PC-3 (cell line): Measurements from ENCODE around the gene RBP4. TPM values are rescaled to one million over a fixed set of nuclear protein-coding genes. Genes with fewer than 3 reads are reported as not detected.

Experiments
- ATAC-seq: fragments of 200-7000 bp; cut with Tn5 transposase; 2 replicates; pipeline ENCODE4 v1.9.1; 2020; ENCODE audit warnings: mild to moderate bottlenecking, moderate library complexity
- BruUV-seq: library from RNA; stranded (reverse); fragments of 400-500 nt; replicated peaks from 2 replicates; lab custom pipeline; 2021; lab: Mats Ljungman, UMichigan
- CTCF ChIA-PET: fragments of 300-600 bp; sonication (Branson Sonifier 250); formaldehyde crosslinking; loops from one replicate; lab custom pipeline; 2022; ENCODE audit warnings: antibody characterized with exemption; lab: Charles Lee
- POLR2A ChIA-PET: fragments of 300-600 bp; sonication (Branson Sonifier 250); formaldehyde crosslinking; loops from one replicate; lab custom pipeline; 2022; ENCODE audit warnings: antibody characterized with exemption; ENCODE audit not compliant: unreplicated experiment; lab: Charles Lee
- DNase-seq: peaks from one replicate; pipeline ENCODE4 v3.0.0-alpha.2; 2015
- H2AFZ ChIP-seq: fragments of 300-600 bp; sonication (generic); 2 replicates; pipeline ENCODE4 v1.6.0; 2016; ENCODE audit warnings: antibody characterized with exemption, low read length
- H3F3A ChIP-seq: fragments of 300-600 bp; sonication (generic); one replicate; pipeline ENCODE4 v1.6.0; 2017; ENCODE audit warnings: antibody characterized with exemption, low read length, control low read depth, mild to moderate bottlenecking; ENCODE audit not compliant: unreplicated experiment
- H3K27ac ChIP-seq: fragments of 300-600 bp; sonication (generic); 2 replicates; pipeline ENCODE4 v1.5.1; 2016; ENCODE audit warnings: mild to moderate bottlenecking, low read length
- H3K27me3 ChIP-seq: fragments of 300-600 bp; sonication (generic); 2 replicates; pipeline ENCODE4 v1.6.1; 2016; ENCODE audit warnings: low read length, mixed read lengths
- H3K36me3 ChIP-seq: fragments of 300-600 bp; sonication (generic); 2 replicates; pipeline ENCODE4 v1.6.1; 2016; ENCODE audit warnings: low read depth, mixed run types, low read length, mixed read lengths
- H3K4me1 ChIP-seq: fragments of 300-600 bp; sonication (generic); 2 replicates; pipeline ENCODE4 v1.5.1; 2016; ENCODE audit warnings: low read length; ENCODE audit not compliant: insufficient read depth
- H3K4me2 ChIP-seq: fragments of 300-600 bp; sonication (generic); 2 replicates; pipeline ENCODE4 v1.6.0; 2016; ENCODE audit warnings: low read length
- H3K4me3 ChIP-seq: fragments of 300-600 bp; sonication (generic); 2 replicates; pipeline ENCODE4 v1.5.1; 2016; ENCODE audit warnings: mild to moderate bottlenecking, low read length, mixed read lengths
- H3K79me2 ChIP-seq: fragments of 300-600 bp; sonication (generic); 2 replicates; pipeline ENCODE4 v1.6.1; 2017; ENCODE audit warnings: low read length, mixed read lengths
- H3K9ac ChIP-seq: fragments of 300-600 bp; sonication (generic); 2 replicates; pipeline ENCODE4 v1.6.0; 2016; ENCODE audit warnings: mild to moderate bottlenecking, low read length
- H3K9me2 ChIP-seq: fragments of 300-600 bp; sonication (generic); replicated peaks from 2 replicates; pipeline ENCODE4 v1.6.1; 2016; ENCODE audit warnings: mixed run types, low read length, mixed read lengths
- H3K9me3 ChIP-seq: fragments of 300-600 bp; sonication (generic); 2 replicates; pipeline ENCODE4 v1.6.1; 2016; ENCODE audit warnings: low read length, mixed read lengths
- H4K20me1 ChIP-seq: fragments of 300-600 bp; sonication (generic); 2 replicates; pipeline ENCODE4 v1.6.1; 2016; ENCODE audit warnings: low read length, mixed read lengths
- EZH2 ChIP-seq: fragments of 300-600 bp; sonication (generic); IDR thresholded peaks from one replicate; pipeline ENCODE4 v1.6.1; 2017; ENCODE audit warnings: antibody characterized with exemption, mild to moderate bottlenecking, low read length; ENCODE audit not compliant: unreplicated experiment
- EZH2phosphoT487 ChIP-seq: fragments of 300-600 bp; sonication (generic); IDR thresholded peaks from 2 replicates; pipeline ENCODE4 v1.6.1; 2018; ENCODE audit warnings: mild to moderate bottlenecking, antibody characterized with exemption, low read length, borderline replicate concordance
- intact Hi-C: fragments of 100-400 bp; cut with micrococcal nuclease; formaldehyde crosslinking; loops from 2 replicates; pipeline ENCODE4 v1.9.0; 2023
- total RNA-seq: library from RNA; depleted of rRNA; stranded (reverse); fragments of >200 nt; gene quantifications from 2 replicates; pipeline ENCODE4 v1.2.3, GENCODE V29; 2014
- TF ChIP-seq, protein P1 (sequence below): fragments of 300-600 bp; sonication (generic); conservative IDR thresholded peaks from 2 replicates; pipeline ENCODE4 v1.5.1; 2017; ENCODE audit warnings: antibody characterized with exemption, low read depth, mild to moderate bottlenecking, low read length

RBP4 gene
- total RNA-seq, 1 experiment from 2014 or later: 8.5 TPM

DNA sequence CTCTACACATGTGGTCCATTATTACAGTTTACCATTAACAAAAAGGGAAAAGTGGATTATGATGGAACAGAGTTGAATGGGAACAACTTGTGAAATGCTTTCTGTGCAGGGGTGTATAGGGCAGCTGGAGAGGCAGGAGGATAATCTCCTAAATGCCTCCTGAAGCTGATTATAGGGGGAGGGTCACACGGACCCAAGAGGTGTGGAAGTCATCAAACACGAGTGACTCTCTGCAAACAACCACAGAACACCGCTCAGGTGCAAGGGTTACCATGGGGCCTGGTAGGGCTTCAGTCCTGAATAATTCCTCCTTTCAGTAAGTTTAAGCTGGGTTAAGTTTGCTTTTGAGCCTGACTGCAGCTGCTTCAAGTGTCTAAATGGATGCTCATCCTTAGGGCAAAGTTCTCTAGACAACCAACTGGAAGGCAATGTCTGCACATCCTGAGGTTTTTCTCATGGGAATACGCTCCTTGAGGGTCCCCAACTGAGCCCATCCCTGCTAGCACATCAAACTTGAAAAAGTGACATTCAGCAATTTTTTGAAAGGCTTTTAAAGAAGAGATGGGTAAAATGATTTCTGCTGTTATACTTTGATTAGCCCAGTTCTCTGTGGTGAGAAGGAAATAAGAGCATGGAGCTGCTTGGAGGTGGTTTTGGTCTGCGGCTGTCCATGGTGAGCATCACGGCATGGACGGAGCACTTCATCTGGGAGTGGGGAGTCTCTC, 13.2 kb upstream of the RBP4 start:
- Histone ChIP-seq H3K36me3 (no peaks in the 10 kb centered on the region), H3K9me2 (no peaks in the 10 kb centered on the region), H4K20me1 (no peaks in the 10 kb centered on the region), H3K9ac (no peak overlapping the region), H3K4me2 (no peak overlapping the region), H3K4me1 (no peaks in the 10 kb centered on the region), H3K79me2 (no peaks in the 10 kb centered on the region), H3K27me3 (no peaks in the 10 kb centered on the region), H3K4me3 (no peak overlapping the region), H3K9me3 (no peaks in the 10 kb centered on the region), H2AFZ (no peak overlapping the region), H3F3A (no peaks in the 10 kb centered on the region), H3K27ac (no peak overlapping the region)
- TF ChIP-seq EZH2 (no peak), EZH2phosphoT487 (no peak)
- TF ChIP-seq, protein P1, sequence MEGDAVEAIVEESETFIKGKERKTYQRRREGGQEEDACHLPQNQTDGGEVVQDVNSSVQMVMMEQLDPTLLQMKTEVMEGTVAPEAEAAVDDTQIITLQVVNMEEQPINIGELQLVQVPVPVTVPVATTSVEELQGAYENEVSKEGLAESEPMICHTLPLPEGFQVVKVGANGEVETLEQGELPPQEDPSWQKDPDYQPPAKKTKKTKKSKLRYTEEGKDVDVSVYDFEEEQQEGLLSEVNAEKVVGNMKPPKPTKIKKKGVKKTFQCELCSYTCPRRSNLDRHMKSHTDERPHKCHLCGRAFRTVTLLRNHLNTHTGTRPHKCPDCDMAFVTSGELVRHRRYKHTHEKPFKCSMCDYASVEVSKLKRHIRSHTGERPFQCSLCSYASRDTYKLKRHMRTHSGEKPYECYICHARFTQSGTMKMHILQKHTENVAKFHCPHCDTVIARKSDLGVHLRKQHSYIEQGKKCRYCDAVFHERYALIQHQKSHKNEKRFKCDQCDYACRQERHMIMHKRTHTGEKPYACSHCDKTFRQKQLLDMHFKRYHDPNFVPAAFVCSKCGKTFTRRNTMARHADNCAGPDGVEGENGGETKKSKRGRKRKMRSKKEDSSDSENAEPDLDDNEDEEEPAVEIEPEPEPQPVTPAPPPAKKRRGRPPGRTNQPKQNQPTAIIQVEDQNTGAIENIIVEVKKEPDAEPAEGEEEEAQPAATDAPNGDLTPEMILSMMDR: no peak
- CTCF ChIA-PET: no interaction called here
- POLR2A ChIA-PET: no interaction called here
- ATAC-seq (no peak), DNase-seq (no peak)
- intact Hi-C loops: no loop called here
- BruUV-seq: no TSS peak

DNA sequence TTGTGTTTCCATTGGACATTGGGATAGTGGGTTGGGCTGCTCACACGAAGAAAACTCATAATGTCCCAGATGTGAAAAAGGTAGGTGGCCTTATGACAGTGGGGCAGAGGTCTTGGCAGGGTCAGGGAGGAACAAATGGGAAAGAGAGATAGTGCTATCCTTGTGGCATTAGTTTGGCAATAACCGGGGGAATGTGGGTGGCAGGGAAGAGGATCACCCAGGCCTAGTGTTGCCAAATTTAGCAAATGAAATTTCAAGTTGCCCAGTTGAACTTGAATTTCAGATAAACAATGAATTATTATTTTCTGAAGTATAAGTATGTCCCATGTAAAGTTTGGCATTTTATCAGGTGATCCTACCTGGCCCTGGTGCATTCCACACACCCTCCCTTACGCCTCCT, 12.1 kb upstream of the RBP4 start:
- Histone ChIP-seq H3K36me3 (no peaks in the 10 kb centered on the region), H3K4me3 (no peak overlapping the region), H3K4me2 (no peak overlapping the region), H2AFZ (no peak overlapping the region), H3K9ac (no peak overlapping the region), H3K27me3 (no peaks in the 10 kb centered on the region), H4K20me1 (no peaks in the 10 kb centered on the region), H3K79me2 (no peaks in the 10 kb centered on the region), H3K9me2 (no peaks in the 10 kb centered on the region), H3F3A (no peaks in the 10 kb centered on the region), H3K9me3 (no peaks in the 10 kb centered on the region), H3K4me1 (no peaks in the 10 kb centered on the region), H3K27ac (no peak overlapping the region)
- ChIA-PET POLR2A (no interaction called here), CTCF (no interaction called here)
- intact Hi-C loops: no loop called here
- ATAC-seq (no peak), DNase-seq (no peak)
- TF ChIP-seq, protein P1: no peak
- no peak for TF ChIP-seq EZH2
- no peak for TF ChIP-seq EZH2phosphoT487
- no TSS peak for BruUV-seq

DNA sequence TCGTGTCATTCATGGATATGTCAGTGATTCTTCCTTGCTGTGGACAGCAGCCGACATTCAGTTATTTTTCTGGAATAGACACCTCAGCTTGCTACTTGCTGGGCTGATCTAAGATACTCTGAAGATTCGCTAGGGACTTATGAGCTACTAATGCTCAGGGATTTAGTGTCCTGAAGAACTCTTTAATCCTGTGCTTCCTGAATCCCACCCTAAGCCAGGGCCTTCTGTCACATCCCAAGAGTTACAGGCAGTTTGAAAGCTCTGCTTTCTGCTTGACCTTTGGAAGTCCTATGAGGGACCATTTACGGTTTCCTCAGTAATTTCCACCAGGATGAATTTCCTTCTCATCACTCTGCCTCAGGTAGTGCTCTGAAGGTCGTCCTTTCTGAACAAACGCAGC, 11.3 kb upstream of the RBP4 start, which contains the start of gene PDE6C:
TSS of gene PDE6C (plus strand) at position 227 of the 400 bp plus-strand sequence. CDS start 189 bp downstream, outside the sequence.
- Histone ChIP-seq H3F3A (no peaks in the 10 kb centered on the region), H3K79me2 (no peaks in the 10 kb centered on the region), H3K4me3 (no peak within 1 kb of the TSS), H2AFZ (no peak within 1 kb of the TSS), H3K27ac (no peak within 1 kb of the TSS), H3K4me2 (no peak within 1 kb of the TSS), H3K36me3 (no peaks in the 10 kb centered on the region), H3K4me1 (no peaks in the 10 kb centered on the region), H3K9me3 (no peaks in the 10 kb centered on the region), H3K9me2 (no peaks in the 10 kb centered on the region), H3K27me3 (no peaks in the 10 kb centered on the region), H3K9ac (no peak within 1 kb of the TSS), H4K20me1 (no peaks in the 10 kb centered on the region)
- ATAC-seq (no peak), DNase-seq (no peak)
- TF ChIP-seq EZH2 (no peak), EZH2phosphoT487 (no peak)
- TF ChIP-seq, protein P1: no peak
- ChIA-PET POLR2A (no interaction called here), CTCF (no interaction called here)
- intact Hi-C loops: no loop called here
- BruUV-seq: no TSS peak
